CD4-positive, alpha-beta T cell treated with Interleukin-4 for 1 hour (primary cell): ENCODE results near the gene RPH3AL.
"Not testable (repeated sequence)": the region's sequence is repeated elsewhere in the genome, so short reads cannot be mapped to it uniquely, and the experiment has no call there.

Source experiments
- DNase-seq, 2 donors: peaks; one replicate each; pipeline ENCODE4 v3.0.0-alpha.2; 2020 to 2022

The RPH3AL gene

DNA sequence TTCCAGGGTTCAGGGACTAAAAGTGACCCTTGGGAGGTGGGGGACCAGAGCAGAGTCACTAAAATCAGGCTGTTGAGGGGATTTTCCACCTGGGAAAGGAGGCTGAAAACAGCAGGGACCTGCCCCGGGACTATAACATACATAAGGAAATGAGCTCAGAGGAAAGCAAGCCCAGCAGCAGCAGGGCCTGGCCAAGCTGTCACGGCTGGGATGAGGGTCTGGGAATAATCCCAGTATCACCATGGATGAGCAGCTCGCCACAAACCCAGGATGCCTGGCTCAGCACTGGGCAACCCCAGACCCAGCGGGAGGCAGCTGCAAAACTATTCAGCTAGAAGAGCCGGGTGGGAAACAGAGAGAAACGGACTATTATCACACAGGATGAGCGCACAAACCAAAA lies 72.4 kb downstream of the RPH3AL start:
- no peak for DNase-seq

DNA sequence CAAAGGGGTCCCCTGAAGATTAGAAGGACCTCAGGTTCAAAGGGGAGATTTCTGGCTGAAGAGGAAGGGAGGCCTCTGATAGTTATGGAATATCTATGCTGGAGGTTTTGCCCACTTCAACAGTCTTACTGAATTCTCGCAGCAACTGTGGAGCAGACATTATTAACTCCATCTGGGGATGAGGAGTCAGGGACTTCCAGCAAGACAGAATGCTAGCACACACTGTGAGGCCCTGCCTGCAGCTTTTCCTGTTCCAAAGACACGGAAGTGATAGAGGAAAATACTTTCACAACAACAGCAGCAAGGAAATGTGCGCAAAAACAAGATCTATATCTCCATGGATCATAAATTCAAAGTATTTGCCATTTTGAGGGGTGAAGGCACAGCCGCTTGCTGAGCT lies 72.8 kb downstream of the RPH3AL start:
- no peak for DNase-seq

- no peak for DNase-seq
These were observed 73.3 kb downstream of the RPH3AL start for GRCh38 chr17:279331-279730.

DNA sequence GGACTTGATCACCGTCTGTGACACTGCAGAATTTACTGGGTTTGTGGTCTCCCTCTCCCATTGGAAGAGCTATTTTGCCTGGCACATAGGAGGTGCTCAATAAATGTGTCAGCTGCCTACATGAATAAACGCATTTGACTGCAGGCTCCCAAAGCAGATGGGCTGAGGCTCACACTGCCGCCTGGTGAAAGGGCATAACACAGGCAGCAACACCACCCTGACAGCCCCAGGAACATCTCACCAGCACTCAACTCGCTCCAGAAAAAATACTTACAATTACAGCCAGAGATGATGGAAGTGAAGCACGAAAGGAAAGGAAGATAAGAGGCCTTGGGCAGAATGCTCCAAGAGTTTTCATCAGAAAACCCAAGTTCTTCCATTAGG lies 73.9 kb downstream of the RPH3AL start:
- no peak for DNase-seq

DNA sequence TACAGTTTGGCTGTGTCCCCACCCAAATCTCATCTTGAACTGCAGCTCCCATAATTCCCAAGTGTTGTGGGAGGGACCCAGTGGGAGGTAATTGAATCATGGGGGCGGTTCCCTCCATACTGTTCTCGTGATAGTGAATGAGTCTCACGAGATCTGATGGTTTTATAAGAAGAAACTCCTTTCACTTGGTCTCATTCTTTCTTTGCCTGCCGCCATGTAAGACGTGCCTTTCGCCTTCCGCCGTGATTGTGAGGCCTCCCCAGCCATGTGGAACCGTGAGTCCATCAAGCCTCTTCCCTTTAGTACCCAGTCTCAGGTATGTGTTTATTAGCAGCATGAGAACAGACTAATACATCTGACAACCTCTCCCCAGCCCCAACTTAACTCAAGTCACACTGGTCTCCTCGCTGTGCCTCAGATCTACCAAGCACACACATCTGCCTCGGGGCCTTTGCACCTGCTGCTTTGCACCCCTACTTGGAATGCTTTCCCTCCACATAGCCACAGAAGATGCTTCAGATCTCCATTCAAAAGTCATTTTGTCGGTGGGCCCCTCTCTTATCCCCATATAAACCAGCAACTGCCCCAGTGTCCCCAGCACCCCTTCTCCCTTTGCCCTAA lies 74.4 kb downstream of the RPH3AL start:
- DNase-seq, result no peak

- DNase-seq, result no peak
These were observed 77.7 kb downstream of the RPH3AL start for GRCh38 chr17:274902-275301.

DNA sequence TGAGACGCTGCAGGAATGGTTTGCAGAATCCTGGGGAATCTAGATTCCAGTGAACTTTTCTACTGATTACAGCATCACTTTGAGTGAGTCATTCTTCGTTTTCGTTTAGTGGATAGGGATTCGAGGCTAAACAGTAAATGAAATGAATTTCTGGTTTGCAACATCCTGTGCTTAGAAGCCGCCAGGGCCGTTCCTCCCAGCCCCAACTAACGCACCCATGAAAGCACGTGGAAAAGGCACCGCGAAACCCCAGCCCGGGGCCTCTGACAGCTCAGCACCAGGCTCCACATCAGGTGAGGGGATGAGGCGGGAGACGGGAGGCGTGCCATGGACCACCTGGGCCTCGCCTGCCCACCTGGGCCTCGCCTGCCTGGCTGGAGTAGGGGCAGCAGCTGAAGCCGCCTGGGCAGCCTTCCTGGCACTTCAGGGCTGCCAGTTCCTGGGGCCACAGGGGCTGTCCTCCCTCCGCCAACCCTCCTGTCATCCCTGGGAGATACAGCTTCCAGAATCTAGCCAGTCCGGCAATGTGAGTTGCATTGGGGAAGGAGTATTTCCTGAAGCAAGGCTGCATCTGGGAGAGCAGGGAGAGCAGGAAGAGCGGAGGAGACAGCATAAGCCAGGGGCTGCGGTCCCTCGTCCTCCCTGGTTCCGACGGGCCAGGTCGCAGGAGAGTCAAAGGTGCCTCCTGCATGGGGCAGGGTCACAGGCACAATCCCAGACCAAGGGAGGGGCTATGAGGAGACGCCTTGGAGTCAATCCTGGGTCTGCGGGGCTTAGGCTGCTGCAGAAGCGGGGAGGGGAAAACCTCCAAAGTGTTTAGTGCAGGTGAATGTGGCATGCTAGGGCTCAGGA lies 78.4 kb downstream of the RPH3AL start:
- no peak for DNase-seq

DNA sequence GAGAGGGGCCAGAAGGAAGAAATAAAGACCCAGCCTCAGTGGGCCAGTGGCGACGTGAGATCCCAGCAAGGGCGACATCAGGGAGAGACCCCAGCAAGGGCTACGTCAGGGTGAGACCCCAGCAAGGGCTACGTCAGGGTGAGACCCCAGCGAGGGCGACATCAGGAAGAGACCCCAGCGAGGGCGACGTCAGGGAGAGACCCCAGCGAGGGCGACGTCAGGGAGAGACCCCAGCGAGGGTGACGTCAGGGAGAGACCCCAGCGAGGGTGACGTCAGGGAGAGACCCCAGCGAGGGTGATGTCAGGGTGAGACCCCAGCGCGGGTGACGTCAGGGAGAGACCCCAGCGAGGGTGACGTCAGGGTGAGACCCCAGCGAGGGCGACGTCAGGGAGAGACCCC lies 79.8 kb downstream of the RPH3AL start:
- not testable (repeated sequence) for DNase-seq

- DNase-seq, result not testable (repeated sequence)
These were observed 80.5 kb downstream of the RPH3AL start for GRCh38 chr17:271928-272623.

DNA sequence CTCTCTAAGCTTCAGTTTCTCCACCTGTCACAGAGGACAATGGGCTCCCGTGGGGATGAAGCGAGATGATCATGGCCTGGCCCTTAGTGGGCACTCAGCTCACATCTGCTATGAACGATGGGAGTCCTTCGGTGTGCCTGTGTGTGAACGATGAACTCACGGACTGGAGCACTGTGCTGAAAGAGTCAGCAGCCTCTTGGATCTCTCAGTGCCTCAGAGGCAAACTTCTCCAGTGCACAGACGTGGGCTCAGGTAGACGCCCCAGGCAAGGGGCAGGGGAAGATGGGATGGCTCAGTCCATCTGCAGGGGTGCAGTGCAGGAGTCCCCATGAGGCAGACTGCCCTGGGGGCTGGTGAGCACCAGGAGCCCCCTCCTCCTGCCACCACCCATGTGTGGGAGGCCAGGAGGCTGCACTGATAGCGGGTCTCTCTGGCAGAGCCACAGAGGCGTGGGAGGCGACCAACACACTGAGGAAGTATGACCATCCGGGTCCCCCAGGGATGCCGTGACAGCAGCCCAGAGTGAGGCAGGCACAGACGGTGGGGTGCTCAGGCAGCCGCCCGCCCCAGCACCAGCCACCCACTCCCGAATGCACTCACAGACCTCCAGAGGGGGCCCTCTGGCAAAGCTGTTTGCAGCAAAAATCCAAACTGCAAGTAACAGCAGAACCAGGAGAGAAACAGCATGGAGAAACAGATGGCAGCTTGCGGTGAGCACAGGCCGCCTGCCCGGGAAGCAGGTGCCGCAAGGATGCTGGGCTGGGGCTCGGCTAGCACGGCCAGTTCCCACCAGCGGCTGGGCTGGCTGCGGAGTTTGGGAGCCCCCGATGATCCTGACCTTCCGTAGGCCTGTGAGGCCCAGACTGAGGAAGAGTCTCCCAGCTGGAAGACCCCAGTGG lies 82.7 kb downstream of the RPH3AL start:
- no peak for DNase-seq

DNA sequence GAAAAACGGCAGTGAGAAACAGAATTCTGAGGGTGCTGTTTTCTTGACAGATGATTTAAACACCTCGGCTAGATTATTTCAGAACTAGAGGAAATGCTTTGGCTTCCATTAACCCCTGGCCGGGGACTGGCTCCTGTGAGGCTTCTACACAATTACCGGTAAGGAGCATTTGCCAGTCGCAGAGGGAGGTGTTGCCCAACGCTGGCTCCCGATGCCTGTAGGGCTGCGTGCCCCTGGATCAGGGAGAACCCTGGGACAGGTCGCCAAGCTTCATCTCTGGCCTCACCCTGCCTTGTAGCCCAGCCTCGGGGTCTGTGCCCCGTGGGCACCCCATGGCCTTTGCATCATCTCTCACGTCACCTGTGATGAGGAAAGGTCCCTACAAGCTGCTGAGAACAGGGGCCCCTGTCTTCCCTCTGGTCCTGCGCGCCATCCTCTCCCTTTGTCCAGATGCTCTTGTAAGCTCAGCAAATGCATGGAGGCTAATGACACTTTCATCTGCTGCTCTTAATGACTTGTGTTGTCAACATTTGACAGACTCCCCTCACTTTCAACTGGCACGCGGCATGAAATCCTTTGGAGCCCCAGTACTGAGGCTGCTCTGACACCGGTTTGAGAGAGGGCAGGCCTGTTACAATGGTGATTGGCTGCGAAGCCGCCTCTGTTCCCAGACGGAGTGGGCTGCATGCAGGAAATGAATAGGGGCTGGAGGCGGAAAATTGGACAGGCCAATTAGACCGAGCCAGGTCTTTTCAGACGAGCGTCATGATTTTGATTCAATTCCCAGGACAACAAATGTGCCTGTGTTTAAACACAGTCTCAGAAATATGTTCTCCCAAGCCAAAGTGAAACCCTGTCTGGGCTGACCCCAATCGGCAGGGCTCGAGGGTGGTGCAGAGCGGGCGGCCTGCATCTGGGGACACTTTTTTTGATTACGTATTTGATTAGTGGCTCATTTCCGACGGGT lies 85.6 kb downstream of the RPH3AL start:
- no peak for DNase-seq

DNA sequence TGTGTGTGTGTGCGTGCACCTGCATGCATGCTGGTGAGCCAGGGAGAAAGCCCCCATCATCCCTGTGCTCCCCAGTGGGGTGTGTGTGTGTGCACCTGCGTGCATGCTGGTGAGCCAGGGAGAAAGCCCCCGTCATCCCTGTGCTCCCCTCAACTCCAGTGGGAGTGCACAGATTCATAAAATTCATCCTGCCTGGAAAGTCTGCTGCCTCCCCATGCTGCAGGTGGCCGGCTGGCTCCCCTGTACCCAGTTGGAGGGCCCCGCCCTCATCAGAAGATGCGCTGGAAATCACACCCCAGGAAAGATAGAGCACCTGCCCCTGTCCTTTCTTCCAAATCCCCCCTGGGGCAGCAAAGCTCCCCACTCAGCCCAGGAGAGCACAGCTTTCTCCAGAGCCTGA lies 86.4 kb downstream of the RPH3AL start:
- DNase-seq, result no peak

- no peak for DNase-seq
These were observed 86.9 kb downstream of the RPH3AL start for GRCh38 chr17:265718-266117.

GRCh38 chr17:263773-264172 lies 88.8 kb downstream of the RPH3AL start:
- no peak for DNase-seq

DNA sequence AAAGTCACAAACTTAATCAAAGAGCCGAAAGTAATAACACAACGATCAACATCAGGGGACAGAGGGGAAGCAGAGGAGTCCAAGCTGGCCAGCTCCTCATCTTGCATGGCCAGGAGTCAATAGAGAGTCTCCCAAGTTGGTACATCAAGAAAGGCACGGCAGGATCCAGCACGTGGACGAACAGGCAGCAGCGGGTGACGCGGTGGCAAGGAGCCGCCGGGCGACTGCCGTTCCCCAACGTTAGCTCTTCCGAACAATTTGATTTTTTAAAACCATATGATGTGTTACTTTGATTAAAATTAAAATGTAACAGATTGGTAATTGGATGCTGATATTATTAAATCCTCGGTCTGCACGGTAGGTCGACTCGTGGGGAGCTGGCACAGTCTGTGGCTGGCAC lies 89.3 kb downstream of the RPH3AL start:
- no peak for DNase-seq

GRCh38 chr17:261635-262034 lies 91.0 kb downstream of the RPH3AL start:
- DNase-seq, result no peak

DNA sequence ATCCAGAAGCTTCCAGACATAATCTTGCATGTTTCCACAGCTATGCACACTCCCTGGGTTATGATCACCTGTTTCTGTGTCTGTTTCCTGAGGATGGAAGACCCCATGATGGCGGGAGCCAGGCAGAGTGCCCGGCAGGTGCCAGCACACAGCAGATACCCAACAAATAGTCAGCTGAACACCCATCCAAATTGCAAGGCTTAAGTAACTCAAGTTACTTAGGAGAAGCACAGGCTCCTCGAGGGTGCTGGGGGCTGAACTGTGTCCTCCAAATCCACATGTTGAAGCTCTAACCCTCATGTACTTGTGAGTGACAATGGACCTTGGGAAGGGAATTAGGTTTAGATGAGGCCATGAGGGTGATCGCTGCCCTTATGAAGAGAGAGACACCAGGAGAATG lies 91.7 kb downstream of the RPH3AL start:
- no peak for DNase-seq

DNA sequence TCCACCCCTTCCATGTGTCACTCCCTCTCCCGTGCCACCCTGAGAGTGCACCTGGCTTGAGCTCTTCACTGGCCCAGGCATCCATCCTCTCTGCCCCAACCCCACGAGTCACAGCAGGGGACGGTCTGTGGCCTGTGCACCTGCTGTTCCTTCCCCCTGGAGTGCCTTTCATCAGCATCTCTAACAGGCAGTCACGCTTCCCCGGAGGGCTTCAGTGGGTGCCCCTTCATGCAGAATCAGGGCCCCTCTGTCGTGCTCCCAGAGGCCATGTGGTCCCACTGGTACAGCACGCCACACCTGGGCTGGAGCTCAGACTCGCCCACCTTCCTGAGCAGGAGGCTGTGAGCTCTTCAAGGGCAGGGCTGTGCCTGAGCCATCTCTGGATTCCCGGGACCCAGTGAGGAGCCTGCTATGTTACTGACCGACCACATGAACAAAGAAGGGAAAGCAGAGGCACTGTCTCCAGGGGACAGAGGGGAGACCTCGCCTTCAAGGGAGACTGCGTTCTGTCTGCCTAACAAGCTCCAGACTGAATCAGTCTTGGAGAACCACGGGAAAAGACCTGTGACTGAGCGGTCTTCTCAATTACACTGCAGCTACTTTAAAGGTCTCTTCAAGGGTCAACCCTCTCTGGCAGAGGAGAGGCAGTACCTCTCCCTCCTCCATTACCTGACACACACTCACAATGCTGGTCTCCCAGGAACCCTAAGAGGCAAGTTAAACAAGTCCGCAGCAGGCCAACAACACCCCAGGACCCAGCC lies 92.4 kb downstream of the RPH3AL start:
- DNase-seq, result no peak

GRCh38 chr17:259341-259976 lies 93.1 kb downstream of the RPH3AL start:
- DNase-seq, result no peak

- DNase-seq, result no peak
These were observed 93.7 kb downstream of the RPH3AL start for GRCh38 chr17:258906-259305.
